ENCODE data around the gene SLU7. TPM values are rescaled to one million over a fixed set of nuclear protein-coding genes. Genes with fewer than 3 reads are reported as not detected.

SLU7 gene
- total and polyA plus RNA-seq, 9 of the 15 experiments (the other 6 are each of a cell fraction or from before 2014, with no cell fraction given): 42.1 to 65.7 (median 54.8) TPM

DNA sequence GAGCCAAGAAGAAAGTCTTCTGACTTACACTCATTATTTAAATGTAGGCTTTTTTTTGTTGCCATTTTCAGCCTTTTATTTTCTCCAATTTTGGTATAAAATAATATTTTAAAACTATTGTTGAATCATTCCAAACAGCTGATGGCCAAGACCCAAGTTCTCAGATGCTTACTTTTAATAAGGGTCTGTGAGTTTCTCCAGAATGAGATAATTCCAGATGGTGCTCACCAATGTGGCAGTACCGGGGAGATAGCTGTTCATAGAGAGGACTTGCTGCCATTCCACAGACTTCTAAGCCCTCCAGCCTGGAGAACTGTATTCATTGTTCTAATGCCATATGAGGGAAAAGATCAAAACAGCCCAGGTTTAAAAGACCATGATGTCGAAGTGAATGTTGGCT, 43.2 kb downstream of the SLU7 start:
- FAIRE-seq (no peak), ATAC-seq (no peak), DNase-seq (ENCODE audit: extremely low read depth in 1 of 4, low spot score in 3 of 4) (no peak)
- 0 out of 5 replicates have a peak, but pooled peaks cover 0 to 5% of the 10 kb centered on the region in 2 experiments for H3K4me1 ChIP-seq (replicated peaks in 1 of 2; ENCODE audit: control insufficient read depth in 2 of 2, insufficient read depth in 2 of 2, low read length in 2 of 2)
- in situ Hi-C loops (cut with MboI) (no loop called here), intact Hi-C loops (cut with micrococcal nuclease) (no loop called here)
- no peak overlapping the region for H3K4me3 ChIP-seq
- no peak overlapping the region for H2AFZ ChIP-seq (ENCODE audit: low read depth, low read length)
- H3K27me3 ChIP-seq (ENCODE audit: control insufficient read depth in 2 of 2, insufficient read depth in 2 of 2, low read length in 2 of 2): peaks cover 12 to 24% of the 10 kb centered on the region in 2 experiments
- H3K9me3 ChIP-seq (replicated peaks; ENCODE audit: control insufficient read depth, insufficient read depth, low read depth, low read length): no peaks in the 10 kb centered on the region
- H3K4me2 ChIP-seq (ENCODE audit: insufficient read depth, low read length): no peak overlapping the region
- H3K36me3 ChIP-seq (ENCODE audit: control insufficient read depth, insufficient read depth, low read length): no peaks in the 10 kb centered on the region
- CTCF ChIA-PET (ENCODE audit: low intra/inter-chr PET ratio): no interaction called here
- H3K79me2 ChIP-seq (ENCODE audit: control insufficient read depth, insufficient read depth, low read length): no peaks in the 10 kb centered on the region
- POLR2A ChIA-PET: no interaction called here
- whole genome bisulfite sequencing (ENCODE audit: insufficient coverage, low coverage, missing lambda C conversion rate): 0% methylated on average over 2 of the region's 2 CpGs
- H3K9me1 ChIP-seq (ENCODE audit: control insufficient read depth, insufficient read depth, low read length): peaks cover 3% of the 10 kb centered on the region
- H4K20me1 ChIP-seq (replicated peaks; ENCODE audit: control insufficient read depth, insufficient read depth, low read length): 0 out of 2 replicates have a peak, but pooled peaks cover 6% of the 10 kb centered on the region
- TF ChIP-seq BRD9 (IDR thresholded peaks at IDR 0.05; ENCODE audit: low read depth, partially characterized antibody) (no peak), NCOA1 (IDR thresholded peaks at IDR 0.05; ENCODE audit: low read depth) (no peak), TSC22D4 (tag; IDR thresholded peaks at IDR 0.05) (no peak), KLF1 (tag; IDR thresholded peaks at IDR 0.05) (no peak), CTBP1 (IDR thresholded peaks at IDR 0.05; ENCODE audit: borderline replicate concordance) (no peak), ZKSCAN3 (CRISPR knock-in tag; IDR thresholded peaks at IDR 0.05) (no peak), ZNF24 (IDR thresholded peaks at IDR 0.05) (no peak), CBFA2T3 (IDR thresholded peaks at IDR 0.05) (no peak), NFIX (CRISPR knock-in tag; IDR thresholded peaks at IDR 0.05; ENCODE audit: low read depth) (no peak), CAMTA2 (CRISPR knock-in tag; conservative IDR thresholded peaks at IDR 0.05) (no peak), SMAD2 (IDR thresholded peaks at IDR 0.05; ENCODE audit: low read depth, low read length) (no peak), ZBTB7A (IDR thresholded peaks at IDR 0.05; ENCODE audit: borderline replicate concordance, control insufficient read depth, low read depth, low read length) (no peak), XRCC5 (IDR thresholded peaks at IDR 0.05; ENCODE audit: low read depth, low read length) (no peak), MYC (IDR thresholded peaks at IDR 0.05; ENCODE audit: low read depth, low read length) (no peak), MYC (CRISPR knock-in tag; IDR thresholded peaks at IDR 0.05; ENCODE audit: borderline replicate concordance, low read depth) (no peak), FOXJ2 (tag; IDR thresholded peaks at IDR 0.05) (no peak)
- TF ChIP-seq, protein P1, sequence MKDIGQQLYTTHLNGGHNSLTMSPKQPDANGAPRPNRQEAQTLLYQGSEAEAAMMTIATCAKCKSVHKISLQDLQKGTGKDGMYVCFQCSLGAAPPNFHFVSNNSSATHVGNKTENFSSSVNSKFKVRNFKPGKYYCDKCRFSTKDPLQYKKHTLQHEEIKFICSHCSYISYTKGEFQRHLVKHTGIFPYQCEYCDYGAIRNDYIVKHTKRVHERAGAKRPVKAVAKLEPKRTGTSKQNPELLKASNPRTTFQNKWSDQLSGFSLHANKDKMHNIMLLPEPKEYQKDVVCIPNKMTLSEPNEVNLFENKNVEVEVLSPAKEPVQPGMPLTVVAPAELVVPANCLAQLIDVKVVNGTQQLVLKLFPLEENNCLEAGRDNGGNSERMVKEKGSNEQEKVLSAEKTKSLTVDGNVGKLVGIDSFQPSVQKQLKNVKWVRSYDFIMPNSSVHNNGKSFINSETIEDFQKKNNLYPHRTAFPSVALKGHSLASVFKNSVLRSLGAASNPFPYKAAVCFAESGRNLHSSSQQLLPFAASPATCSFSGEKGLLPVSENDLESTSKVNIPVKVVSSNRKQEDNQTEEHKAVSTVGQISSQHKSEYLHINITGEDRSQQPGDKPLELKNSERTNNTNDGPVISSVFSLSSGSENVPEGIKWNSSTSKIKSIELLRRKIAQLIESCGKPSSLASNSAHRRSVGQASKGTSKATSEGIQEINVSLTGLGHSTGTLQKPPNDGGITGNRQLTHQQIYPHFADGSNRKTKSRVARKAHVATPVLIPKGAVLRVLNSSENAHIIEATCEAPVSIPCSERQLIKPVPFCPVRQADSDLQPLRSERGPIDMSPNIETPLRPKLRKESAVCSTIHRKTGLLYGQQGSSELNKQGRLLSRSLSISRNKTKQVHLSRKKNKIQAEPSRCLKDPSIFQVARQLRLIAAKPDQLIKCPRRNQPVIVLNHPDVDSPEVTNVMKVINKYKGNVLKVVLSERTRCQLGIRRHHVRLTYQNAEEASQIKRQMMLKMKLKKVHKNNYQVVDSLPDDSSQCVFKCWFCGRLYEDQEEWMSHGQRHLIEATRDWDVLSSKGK (CRISPR knock-in tag; IDR thresholded peaks at IDR 0.05): no peak
- H3K27ac ChIP-seq (ENCODE audit: extremely low read depth, low read depth, low read length): no peak overlapping the region
- H3K9ac ChIP-seq (ENCODE audit: insufficient read depth in 1 of 2, low read depth in 2 of 2, low read length in 2 of 2): no peak overlapping the region
- BruUV-seq (replicated peaks): no TSS peak
